ENCODE results near the gene DGCR2. TPM values are rescaled to one million over a fixed set of nuclear protein-coding genes. Genes with fewer than 3 reads are reported as not detected.

The DGCR2 gene
- total RNA-seq, 2 donors from 2014 or later = 28.3 to 35.2 TPM

GRCh38 chr22:19148417-19149046 lies 26.3 kb upstream of the DGCR2 start:
- intact Hi-C loops (cut with DNase I) = no loop called here
- no peak for DNase-seq (ENCODE audit: low spot score)

- DNase-seq (ENCODE audit: low spot score) = no peak
- intact Hi-C loops (cut with DNase I) = no loop called here
Observed at GRCh38 chr22:19147195-19147780, 25.1 kb upstream of the DGCR2 start.

GRCh38 chr22:19146215-19146968 lies 24.2 kb upstream of the DGCR2 start:
- no peak for DNase-seq (ENCODE audit: low spot score)
- intact Hi-C loops (cut with DNase I) = no loop called here

- DNase-seq (ENCODE audit: low spot score) = no peak
- intact Hi-C loops (cut with DNase I) = no loop called here
Observed at GRCh38 chr22:19143967-19144400, 21.8 kb upstream of the DGCR2 start.

GRCh38 chr22:19143212-19143611 lies 21.0 kb upstream of the DGCR2 start:
- DNase-seq (ENCODE audit: low spot score) = no peak
- intact Hi-C loops (cut with DNase I) = no loop called here

- intact Hi-C loops (cut with DNase I) = no loop called here
- no peak for DNase-seq (ENCODE audit: low spot score)
Observed at GRCh38 chr22:19142394-19142793, 20.2 kb upstream of the DGCR2 start.

- intact Hi-C loops (cut with DNase I) = no loop called here
- no peak for DNase-seq (ENCODE audit: low spot score)
Observed at GRCh38 chr22:19139974-19140373, 17.8 kb upstream of the DGCR2 start.

- intact Hi-C loops (cut with DNase I) = no loop called here
- no peak for DNase-seq (ENCODE audit: low spot score)
Observed at GRCh38 chr22:19139001-19139356, 16.8 kb upstream of the DGCR2 start.

GRCh38 chr22:19138217-19139000 lies 16.2 kb upstream of the DGCR2 start:
- no peak for DNase-seq (ENCODE audit: low spot score)
- intact Hi-C loops (cut with DNase I) = no loop called here

GRCh38 chr22:19137384-19138216 lies 15.4 kb upstream of the DGCR2 start:
- intact Hi-C loops (cut with DNase I) = no loop called here
- DNase-seq (ENCODE audit: low spot score) = no peak

GRCh38 chr22:19136915-19137314 lies 14.7 kb upstream of the DGCR2 start:
- DNase-seq (ENCODE audit: low spot score) = no peak
- intact Hi-C loops (cut with DNase I) = no loop called here

- no peak for DNase-seq (ENCODE audit: low spot score)
- intact Hi-C loops (cut with DNase I) = no loop called here
Observed at GRCh38 chr22:19134874-19135273, 12.7 kb upstream of the DGCR2 start.

GRCh38 chr22:19134176-19134831 lies 12.1 kb upstream of the DGCR2 start:
- no peak for DNase-seq (ENCODE audit: low spot score)
- intact Hi-C loops (cut with DNase I) = no loop called here

GRCh38 chr22:19133561-19133960 lies 11.3 kb upstream of the DGCR2 start:
- intact Hi-C loops (cut with DNase I) = no loop called here
- DNase-seq (ENCODE audit: low spot score) = no peak

- DNase-seq (ENCODE audit: low spot score) = no peak
- intact Hi-C loops (cut with DNase I) = no loop called here
Observed at GRCh38 chr22:19132693-19133400, 10.6 kb upstream of the DGCR2 start.

- DNase-seq (ENCODE audit: low spot score) = no peak
- intact Hi-C loops (cut with DNase I) = no loop called here
Observed at GRCh38 chr22:19132153-19132552, 9.9 kb upstream of the DGCR2 start.

- DNase-seq (ENCODE audit: low spot score) = no peak
Observed at GRCh38 chr22:19131685-19132015, 9.4 kb upstream of the DGCR2 start.

GRCh38 chr22:19130959-19131684 lies 8.9 kb upstream of the DGCR2 start, which contains the start of gene TSSK2:
TSS of gene TSSK2 (plus strand) at chr22:19131308. CDS start at chr22:19131400, 92 bp downstream.
- no peak for DNase-seq (ENCODE audit: low spot score)
- intact Hi-C loops (cut with DNase I) = no loop called here

More at GRCh38 chr22:19131685-19132015, 9.4 kb upstream of the DGCR2 start:
- intact Hi-C loops (cut with DNase I) = no loop called here

Measured in posterior vena cava (tissue), 2 donors.